ENCODE measurements around the gene ADAMTSL3. TPM values are rescaled to one million over a fixed set of nuclear protein-coding genes. Genes with fewer than 3 reads are reported as not detected.

ADAMTSL3 gene
- total and polyA plus RNA-seq, 2 of the 4 experiments (the other 2 are of a cell fraction): under 0.01 to 0.02 TPM

- H3K9me3 ChIP-seq (ENCODE audit: control insufficient read depth, insufficient read depth, low read length): 0 out of 2 replicates have a peak, but pooled peaks cover 4% of the 10 kb centered on the region
- no peak overlapping the region for H2AK9ac ChIP-seq (replicated peaks; ENCODE audit: low read depth, low read length, poor library complexity)
- intact Hi-C loops (cut with micrococcal nuclease): no loop called here
- H4K20me1 ChIP-seq (ENCODE audit: insufficient read depth, low read length): no peaks in the 10 kb centered on the region; the same call in 1 of the 2 replicates
- no peak overlapping the region for H3K4ac ChIP-seq (ENCODE audit: low read depth, low read length)
- dilution Hi-C loops (cut with HindIII; ENCODE audit: low sequenced_read_pairs, unreplicated experiment): no loop called here
- H3K79me1 ChIP-seq (ENCODE audit: low read depth in 1 of 2, low read length in 2 of 2): no peaks in the 10 kb centered on the region
- H2BK5ac ChIP-seq (ENCODE audit: low read depth, low read length, poor library complexity, severe bottlenecking): no peak overlapping the region
- CTCF ChIA-PET: no interaction called here
- no peak overlapping the region for H2BK20ac ChIP-seq (ENCODE audit: low read depth, low read length)
- no peak overlapping the region for H4K91ac ChIP-seq (ENCODE audit: insufficient read depth, low read depth, low read length)
- no peak for ATAC-seq (ENCODE audit: low read depth)
- H2AK5ac ChIP-seq (ENCODE audit: low read depth, low read length): no peak overlapping the region
- no peak overlapping the region for H4K8ac ChIP-seq (ENCODE audit: low read depth in 2 of 2, low read length in 2 of 2)
- no peak overlapping the region for H3K27ac ChIP-seq (ENCODE audit: insufficient read depth, low read length)
- no peak overlapping the region for H3K14ac ChIP-seq (replicated peaks; ENCODE audit: low read depth, low read length)
- no peak overlapping the region for H3K23ac ChIP-seq (ENCODE audit: low read depth, low read length)
- 24% methylated on average over 3 of the region's 6 CpGs; no CpG with 5 or more reads in 1 of the 2 experiments for WGBS, 2 experiments (ENCODE audit: extremely low coverage in 2 of 2, insufficient read length in 1 of 2)
- no peaks in the 10 kb centered on the region for H3K27me3 ChIP-seq (ENCODE audit: control insufficient read depth, insufficient read depth, low read length)
- in situ Hi-C loops (cut with MboI; ENCODE audit: low sequenced_read_pairs): no loop called here
- H4K5ac ChIP-seq (ENCODE audit: low read depth, low read length): no peak overlapping the region
- H3K18ac ChIP-seq (ENCODE audit: low read depth, low read length): no peak overlapping the region
- H3K4me3 ChIP-seq (ENCODE audit: insufficient read depth, low read depth, low read length): no peak overlapping the region
- no peak overlapping the region for H2BK15ac ChIP-seq (ENCODE audit: low read depth, low read length)
- H3K36me3 ChIP-seq (ENCODE audit: control insufficient read depth, insufficient read depth, low read length): no peaks in the 10 kb centered on the region
- BruUV-seq (replicated peaks): no TSS peak
- H3K56ac ChIP-seq (ENCODE audit: extremely low read depth, insufficient read depth, low read length): no peak overlapping the region
- H3K4me2 ChIP-seq (ENCODE audit: low read depth, low read length): no peak overlapping the region
- peak overlapping the region; percentile 25 for H2AFZ ChIP-seq (replicated peaks; ENCODE audit: low read length, poor library complexity)
- POLR2A ChIA-PET (ENCODE audit: unreplicated experiment): no interaction called here
- DNase-seq: no peak
- no peaks in the 10 kb centered on the region for H3K9me1 ChIP-seq (ENCODE audit: insufficient read depth, low read length)
- H2BK120ac ChIP-seq (ENCODE audit: low read depth, low read length): no peak overlapping the region
- TF ChIP-seq BHLHE40 (IDR thresholded peaks at IDR 0.05; ENCODE audit: low read depth, low read length) (no peak), CEBPB (IDR thresholded peaks at IDR 0.05; ENCODE audit: low read depth, low read length) (no peak), SMC3 (IDR thresholded peaks at IDR 0.05; ENCODE audit: low read depth, low read length) (no peak), RFX5 (IDR thresholded peaks at IDR 0.05; ENCODE audit: low read depth, low read length) (no peak), RCOR1 (IDR thresholded peaks at IDR 0.05; ENCODE audit: insufficient replicate concordance, low read length) (no peak), MAZ (IDR thresholded peaks at IDR 0.05; ENCODE audit: borderline replicate concordance, low read depth, low read length) (no peak), USF2 (IDR thresholded peaks at IDR 0.05; ENCODE audit: low read depth, low read length) (no peak), FOS (IDR thresholded peaks at IDR 0.05; ENCODE audit: low read depth, low read length) (no peak), NFE2L2 (IDR thresholded peaks at IDR 0.05; ENCODE audit: low read depth, low read length) (no peak), CHD1 (IDR thresholded peaks at IDR 0.05; ENCODE audit: low read depth, low read length) (no peak), RAD21 (IDR thresholded peaks at IDR 0.05; ENCODE audit: low read length) (no peak), POLR2A (IDR thresholded peaks at IDR 0.05; ENCODE audit: low read depth, low read length) (no peak), ELK1 (IDR thresholded peaks at IDR 0.05; ENCODE audit: borderline replicate concordance, low read depth, low read length) (no peak), MXI1 (IDR thresholded peaks at IDR 0.05; ENCODE audit: borderline replicate concordance, low read depth, low read length) (no peak), MAFK (IDR thresholded peaks at IDR 0.05; ENCODE audit: low read depth, low read length) (no peak)
- TF ChIP-seq, protein P1, sequence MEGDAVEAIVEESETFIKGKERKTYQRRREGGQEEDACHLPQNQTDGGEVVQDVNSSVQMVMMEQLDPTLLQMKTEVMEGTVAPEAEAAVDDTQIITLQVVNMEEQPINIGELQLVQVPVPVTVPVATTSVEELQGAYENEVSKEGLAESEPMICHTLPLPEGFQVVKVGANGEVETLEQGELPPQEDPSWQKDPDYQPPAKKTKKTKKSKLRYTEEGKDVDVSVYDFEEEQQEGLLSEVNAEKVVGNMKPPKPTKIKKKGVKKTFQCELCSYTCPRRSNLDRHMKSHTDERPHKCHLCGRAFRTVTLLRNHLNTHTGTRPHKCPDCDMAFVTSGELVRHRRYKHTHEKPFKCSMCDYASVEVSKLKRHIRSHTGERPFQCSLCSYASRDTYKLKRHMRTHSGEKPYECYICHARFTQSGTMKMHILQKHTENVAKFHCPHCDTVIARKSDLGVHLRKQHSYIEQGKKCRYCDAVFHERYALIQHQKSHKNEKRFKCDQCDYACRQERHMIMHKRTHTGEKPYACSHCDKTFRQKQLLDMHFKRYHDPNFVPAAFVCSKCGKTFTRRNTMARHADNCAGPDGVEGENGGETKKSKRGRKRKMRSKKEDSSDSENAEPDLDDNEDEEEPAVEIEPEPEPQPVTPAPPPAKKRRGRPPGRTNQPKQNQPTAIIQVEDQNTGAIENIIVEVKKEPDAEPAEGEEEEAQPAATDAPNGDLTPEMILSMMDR (conservative IDR thresholded peaks at IDR 0.05; ENCODE audit: low read depth, low read length): no peak
- H3K9ac ChIP-seq (ENCODE audit: low read depth, low read length): no peak overlapping the region
- no peaks in the 10 kb centered on the region for H3K4me1 ChIP-seq (ENCODE audit: control insufficient read depth, insufficient read depth, low read length)
Observed at GRCh38 chr15:83982748-83983147, 328.8 kb downstream of the ADAMTSL3 start.
